ENCODE data around the gene ST3GAL6. TPM values are rescaled to one million over a fixed set of nuclear protein-coding genes. Genes with fewer than 3 reads are reported as not detected.

The ST3GAL6 gene
- total and polyA plus RNA-seq, 2 of the 8 experiments (the other 6 are each of a cell fraction or from before 2014, with no cell fraction given), result 3.3 to 6.1 TPM

GRCh38 chr3:98739266-98739665 lies 23.9 kb upstream of the ST3GAL6 start:
- no peak for FAIRE-seq
- Histone ChIP-seq H3K4ac (replicated peaks; ENCODE audit: insufficient read length, low read depth, low read length) (no peak overlapping the region), H3K9ac (replicated peaks in 1 of 4; ENCODE audit: extremely low read depth in 1 of 4, low read depth in 3 of 4, low read length in 3 of 4) (no peak overlapping the region), H2BK15ac (ENCODE audit: low read length) (no peak overlapping the region), H3K18ac (ENCODE audit: extremely low read depth, low read length) (no peak overlapping the region), H3K23me2 (ENCODE audit: low read depth, low read length) (no peaks in the 10 kb centered on the region; the same call in 1 of the 2 replicates), H3K23ac (ENCODE audit: insufficient read length) (no peak overlapping the region), H3K4me3 (ENCODE audit: extremely low read depth in 1 of 4, insufficient read depth in 2 of 4, low read depth in 3 of 4, low read length in 4 of 4) (no peak overlapping the region), H3K9me3 (ENCODE audit: insufficient read depth in 2 of 2, low read depth in 1 of 2, low read length in 1 of 2) (no peaks in the 10 kb centered on the region), H2AFZ (ENCODE audit: low read length) (no peak overlapping the region), H3K14ac (ENCODE audit: insufficient read length) (no peak overlapping the region), H2AK5ac (ENCODE audit: low read depth, low read length) (no peak overlapping the region), H3K4me2 (ENCODE audit: insufficient read depth in 1 of 2, low read depth in 2 of 2, low read length in 2 of 2) (no peak overlapping the region), H3K56ac (replicated peaks; ENCODE audit: insufficient read length, low read depth, low read length) (no peak overlapping the region), H2BK20ac (ENCODE audit: low read length) (no peak overlapping the region), H3K4me1 (replicated peaks in 1 of 4; ENCODE audit: control insufficient read depth in 3 of 4, insufficient read depth in 4 of 4, low read length in 3 of 4) (peaks cover 0 to 2% (median 0%) of the 10 kb centered on the region in 4 experiments; a peak in 2 of 7 replicates), H3K36me3 (ENCODE audit: control insufficient read depth in 2 of 4, insufficient read depth in 4 of 4, low read length in 3 of 4) (no peaks in the 10 kb centered on the region), H2BK120ac (replicated peaks; ENCODE audit: low read depth, low read length) (no peak overlapping the region), H4K20me1 (replicated peaks in 1 of 2; ENCODE audit: control insufficient read depth in 1 of 2, insufficient read depth in 2 of 2, low read length in 2 of 2) (peaks cover 0 to 3% of the 10 kb centered on the region in 2 experiments), H4K91ac (replicated peaks; ENCODE audit: insufficient read length, low read length) (no peak overlapping the region), H3K79me1 (ENCODE audit: low read depth, low read length) (no peaks in the 10 kb centered on the region; the same call in 1 of the 2 replicates), H2BK5ac (ENCODE audit: low read depth, low read length) (no peak overlapping the region), H4K5ac (ENCODE audit: insufficient read length, low read depth, low read length) (no peak overlapping the region), H3K79me2 (ENCODE audit: control insufficient read depth in 1 of 2, insufficient read depth in 2 of 2, low read length in 2 of 2) (peaks cover 0 to 11% of the 10 kb centered on the region in 2 experiments; a peak in 1 of 4 replicates), H3K27ac (ENCODE audit: low read depth, low read length) (no peak overlapping the region), H3K27me3 (replicated peaks in 1 of 4; ENCODE audit: control insufficient read depth in 3 of 4, extremely low read depth in 1 of 4, insufficient read depth in 3 of 4, low read length in 3 of 4) (peaks cover 0 to under 1% (median 0%) of the 10 kb centered on the region in 4 experiments; a peak in 3 of 7 replicates), H2BK12ac (ENCODE audit: low read depth, low read length) (no peak overlapping the region), H4K8ac (ENCODE audit: extremely low read depth, insufficient read depth, low read length) (no peak overlapping the region)
- CTCF ChIA-PET (ENCODE audit: partially characterized antibody), result interaction anchor here (1.0 kb wide), 1 partner anchor 8 kb away, joined by 4 read pairs; no protein-coding TSS in a partner anchor
- no peak for DNase-seq (ENCODE audit: low read depth in 1 of 2, low spot score in 2 of 2)
- POLR2A ChIA-PET (ENCODE audit: partially characterized antibody), result no interaction called here
- TF ChIP-seq EZH2 (IDR thresholded peaks at IDR 0.05; ENCODE audit: low read depth, low read length, severe bottlenecking), result no peak
- TF ChIP-seq, protein P1, sequence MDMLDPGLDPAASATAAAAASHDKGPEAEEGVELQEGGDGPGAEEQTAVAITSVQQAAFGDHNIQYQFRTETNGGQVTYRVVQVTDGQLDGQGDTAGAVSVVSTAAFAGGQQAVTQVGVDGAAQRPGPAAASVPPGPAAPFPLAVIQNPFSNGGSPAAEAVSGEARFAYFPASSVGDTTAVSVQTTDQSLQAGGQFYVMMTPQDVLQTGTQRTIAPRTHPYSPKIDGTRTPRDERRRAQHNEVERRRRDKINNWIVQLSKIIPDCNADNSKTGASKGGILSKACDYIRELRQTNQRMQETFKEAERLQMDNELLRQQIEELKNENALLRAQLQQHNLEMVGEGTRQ (IDR thresholded peaks at IDR 0.05; ENCODE audit: low read length), result no peak
- no peak for TF ChIP-seq CBX5 (IDR thresholded peaks at IDR 0.05; ENCODE audit: low read depth, low read length)
- no peak for TF ChIP-seq BCL11A (IDR thresholded peaks at IDR 0.05; ENCODE audit: low read depth in 2 of 2, low read length in 2 of 2)
- TF ChIP-seq TAF1 (IDR thresholded peaks at IDR 0.05; ENCODE audit: low read depth, low read length), result no peak
- TF ChIP-seq RNF2 (IDR thresholded peaks at IDR 0.05; ENCODE audit: borderline replicate concordance, low read depth, low read length, missing control alignments, poor library complexity, severe bottlenecking), result no peak
- no peak for TF ChIP-seq CREB1 (IDR thresholded peaks at IDR 0.05)
- TF ChIP-seq NANOG (IDR thresholded peaks at IDR 0.05; ENCODE audit: insufficient read depth, low read depth, low read length, poor library complexity, severe bottlenecking), result no peak
- TF ChIP-seq TEAD4 (IDR thresholded peaks at IDR 0.05; ENCODE audit: low read depth, low read length), result no peak
- no peak for TF ChIP-seq SP1 (IDR thresholded peaks at IDR 0.05; ENCODE audit: low read depth, low read length)
- no peak for TF ChIP-seq ATF2 (IDR thresholded peaks at IDR 0.05; ENCODE audit: low read length)
- no peak for TF ChIP-seq BRCA1 (IDR thresholded peaks at IDR 0.05; ENCODE audit: low read depth, low read length)
